Mesendoderm (in vitro differentiated cells): ENCODE data around the gene SLC39A9. TPM values are rescaled to one million over a fixed set of nuclear protein-coding genes. Genes with fewer than 3 reads are reported as not detected.

Source experiments
- DNase-seq: peaks from one replicate; pipeline ENCODE4 v3.0.0; 2013
- H2AK5ac ChIP-seq: 2 replicates; pipeline ENCODE4 v1.6.1; 2013; ENCODE audit warnings: low read length, inconsistent platforms
- H2BK120ac ChIP-seq: 2 replicates; pipeline ENCODE4 v1.6.1; 2013; ENCODE audit warnings: low read depth, mild to moderate bottlenecking, low read length, moderate library complexity, mixed read lengths
- H2BK15ac ChIP-seq: replicated peaks from 2 replicates; pipeline ENCODE4 v1.6.1; 2013; ENCODE audit warnings: low read depth, mild to moderate bottlenecking, moderate library complexity
- H2BK5ac ChIP-seq: 2 replicates; pipeline ENCODE4 v1.6.1; 2013; ENCODE audit warnings: low read length, inconsistent platforms
- H3K18ac ChIP-seq: 2 replicates; pipeline ENCODE4 v1.6.1; 2013; ENCODE audit warnings: mild to moderate bottlenecking, low read length, mixed read lengths
- H3K23ac ChIP-seq: one replicate; pipeline ENCODE4 v1.6.1; 2013; ENCODE audit warnings: low read length
- H3K27ac ChIP-seq: 2 replicates; pipeline ENCODE4 v1.5.1; 2013; ENCODE audit warnings: low read depth, mild to moderate bottlenecking, inconsistent platforms, low read length, moderate library complexity
- H3K27me3 ChIP-seq: 2 replicates; pipeline ENCODE4 v1.6.1; 2013; ENCODE audit warnings: low read length, control low read depth, mild to moderate bottlenecking, inconsistent platforms; ENCODE audit not compliant: insufficient read depth, poor library complexity
- H3K36me3 ChIP-seq: 2 replicates; pipeline ENCODE4 v1.6.1; 2013; ENCODE audit warnings: low read length, inconsistent platforms; ENCODE audit not compliant: control insufficient read depth, insufficient read depth
- H3K4ac ChIP-seq: one replicate; pipeline ENCODE4 v1.6.1; 2013; ENCODE audit warnings: low read depth, mild to moderate bottlenecking, low read length, moderate library complexity
- H3K4me1 ChIP-seq: 2 replicates; pipeline ENCODE4 v1.6.1; 2013; ENCODE audit warnings: low read depth, low read length, inconsistent platforms; ENCODE audit not compliant: control insufficient read depth
- H3K4me2 ChIP-seq: 2 replicates; pipeline ENCODE4 v1.6.1; 2013; ENCODE audit warnings: low read length
- H3K4me3 ChIP-seq: 2 replicates; pipeline ENCODE4 v1.5.1; 2013; ENCODE audit warnings: mild to moderate bottlenecking, low read length
- H3K56ac ChIP-seq: one replicate; pipeline ENCODE4 v1.6.1; 2013; ENCODE audit warnings: low read length
- H3K79me1 ChIP-seq: 2 replicates; pipeline ENCODE4 v1.6.1; 2013; ENCODE audit warnings: low read length, inconsistent platforms
- H3K79me2 ChIP-seq: 2 replicates; pipeline ENCODE4 v1.6.1; 2013; ENCODE audit warnings: mild to moderate bottlenecking, low read length; ENCODE audit not compliant: control insufficient read depth, insufficient read depth
- H3K9ac ChIP-seq: 2 replicates; pipeline ENCODE4 v1.6.1; 2013; ENCODE audit warnings: low read length, inconsistent platforms
- H4K5ac ChIP-seq: one replicate; pipeline ENCODE4 v1.6.1; 2013; ENCODE audit warnings: low read length
- H4K8ac ChIP-seq: one replicate; pipeline ENCODE4 v1.6.1; 2013; ENCODE audit warnings: low read depth, mild to moderate bottlenecking, control low read depth, low read length, moderate library complexity
- WGBS: extraction: QIAGEN DNeasy Blood & Tissue Kit; methylation state at CpG from one replicate; pipeline ENCODE4 v1.1.7; 2013; ENCODE audit warnings: low lambda C conversion rate, missing lambda C conversion rate; ENCODE audit not compliant: insufficient coverage; ENCODE audit errors: extremely low coverage; 5-methylcytosine and 5-hydroxymethylcytosine counted together
- polyA plus RNA-seq, 2 experiments: library from polyadenylated mRNA; stranded (reverse); fragments of 200-250 nt; gene quantifications; one replicate each; pipeline ENCODE4 v1.2.3, GENCODE V29; 2013

The SLC39A9 gene, protein sequence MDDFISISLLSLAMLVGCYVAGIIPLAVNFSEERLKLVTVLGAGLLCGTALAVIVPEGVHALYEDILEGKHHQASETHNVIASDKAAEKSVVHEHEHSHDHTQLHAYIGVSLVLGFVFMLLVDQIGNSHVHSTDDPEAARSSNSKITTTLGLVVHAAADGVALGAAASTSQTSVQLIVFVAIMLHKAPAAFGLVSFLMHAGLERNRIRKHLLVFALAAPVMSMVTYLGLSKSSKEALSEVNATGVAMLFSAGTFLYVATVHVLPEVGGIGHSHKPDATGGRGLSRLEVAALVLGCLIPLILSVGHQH
- 19.9 TPM for polyA plus RNA-seq (2013, experiment 1 of 2)
- 19.1 TPM for polyA plus RNA-seq (2013, experiment 2 of 2)

DNA sequence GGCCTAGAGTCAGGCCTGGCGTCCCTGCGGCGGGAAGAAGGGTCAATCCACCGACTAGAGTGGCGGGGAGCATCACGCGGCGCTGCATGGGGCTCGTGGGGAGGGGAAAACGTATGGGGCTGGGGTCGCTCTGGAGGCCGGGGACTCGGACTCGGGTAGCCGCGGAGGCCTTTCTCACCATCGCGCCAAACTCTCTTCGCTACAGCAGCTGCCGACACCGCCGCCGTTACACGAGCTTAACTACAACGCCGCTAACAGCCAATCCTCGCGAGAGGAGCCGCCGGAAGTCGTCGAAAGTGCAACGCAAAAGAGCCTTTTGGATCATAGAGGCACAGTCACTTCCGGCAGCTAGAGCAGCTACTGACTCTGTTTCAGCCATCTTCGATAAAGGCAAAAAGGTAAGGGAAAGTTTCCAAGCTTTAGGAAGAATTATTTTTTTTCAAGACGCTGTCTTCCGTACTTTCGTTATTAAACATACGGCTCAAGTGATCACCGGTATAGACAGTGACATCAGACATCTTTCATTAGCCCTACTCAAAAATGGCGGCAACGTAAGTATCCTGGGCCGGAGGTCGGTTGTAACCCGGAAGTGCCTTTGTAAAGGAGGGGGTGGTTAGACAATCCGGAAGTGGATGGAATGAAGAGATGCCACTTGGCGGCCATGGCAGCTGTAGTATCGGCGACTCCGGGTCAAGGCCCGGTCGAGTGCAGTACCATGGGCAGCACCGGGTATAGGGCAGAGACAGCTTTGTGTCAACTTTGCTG lies at the start of gene SLC39A9, which contains the start of gene ERH:
SLC39A9 (plus strand) TSS at position 640 of the 765 bp plus-strand sequence. CDS start 678 bp downstream, outside the sequence.
ERH (minus strand) TSS at position 247 of the 765 bp plus-strand sequence; CDS start at position 181, 66 bp downstream.
- WGBS = no CpG with 5 or more reads among the region's 53 CpGs
- H3K79me1 ChIP-seq = peaks cover 18% of the 10 kb centered on the region

DNA sequence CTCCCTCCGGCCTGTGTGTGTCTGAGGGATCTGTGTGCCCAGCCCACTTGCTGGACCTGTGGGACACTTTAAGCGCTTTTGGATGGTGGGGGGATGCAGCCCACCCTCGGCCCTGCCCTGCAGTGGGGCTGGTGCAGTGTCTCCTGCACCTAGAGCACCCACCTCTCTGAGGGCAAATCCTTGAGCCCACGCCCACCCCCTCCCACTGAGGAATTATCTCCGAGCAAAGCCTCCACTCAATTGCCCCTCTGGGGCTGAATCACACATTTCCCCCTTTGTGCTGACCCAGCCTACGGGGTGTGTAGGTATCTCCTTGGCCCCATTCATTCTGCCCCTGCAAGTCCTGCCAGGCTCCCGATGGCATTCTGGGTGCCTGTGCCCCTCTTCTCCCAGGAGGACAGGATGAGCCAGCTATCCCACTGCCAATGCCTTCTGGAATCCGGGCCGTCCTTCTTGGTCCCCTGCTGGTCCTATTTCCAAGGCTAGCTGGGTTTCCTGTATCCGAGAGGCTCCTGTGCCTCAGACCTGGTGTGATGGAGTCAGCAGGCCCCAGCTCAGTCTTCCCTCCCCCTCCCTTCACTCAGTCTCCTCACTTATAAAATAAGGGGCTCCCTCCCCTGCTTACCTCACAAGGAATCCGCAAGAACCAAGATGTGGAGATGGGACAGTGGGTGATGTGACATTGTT lies 49.3 kb upstream of the SLC39A9 start:
- Histone ChIP-seq H3K9ac (no peak overlapping the region), H3K36me3 (no peaks in the 10 kb centered on the region), H3K79me1 (no peaks in the 10 kb centered on the region), H3K23ac (no peak overlapping the region), H3K4me2 (no peak overlapping the region), H3K79me2 (no peaks in the 10 kb centered on the region), H3K4me1 (peaks cover 4% of the 10 kb centered on the region), H3K27ac (no peak overlapping the region), H3K4ac (no peak overlapping the region), H2BK120ac (no peak overlapping the region), H3K18ac (no peak overlapping the region), H3K56ac (no peak overlapping the region), H4K5ac (no peak overlapping the region), H3K4me3 (no peak overlapping the region), H2BK5ac (no peak overlapping the region), H4K8ac (no peak overlapping the region), H2AK5ac (no peak overlapping the region), H3K27me3 (no peaks in the 10 kb centered on the region), H2BK15ac (no peak overlapping the region)
- no CpG with 5 or more reads among the region's 11 CpGs for WGBS
- DNase-seq = peak; percentile 64

More for the DNA sequence above, at the start of gene SLC39A9, which contains the start of gene ERH:
- Histone ChIP-seq H3K27me3 (no peaks in the 10 kb centered on the region), H4K8ac (peak within 1 kb of the TSS; percentile 81), H2BK5ac (peak within 1 kb of the TSS; percentile 5), H3K4ac (peak within 1 kb of the TSS; percentile 92), H2BK15ac (no peak within 1 kb of the TSS), H3K4me3 (peak within 1 kb of the TSS; percentile 75), H2BK120ac (no peak within 1 kb of the TSS), H2AK5ac (no peak within 1 kb of the TSS), H3K18ac (peak within 1 kb of the TSS; percentile 54), H3K27ac (peak within 1 kb of the TSS; percentile 55), H3K4me2 (peak within 1 kb of the TSS; percentile 95), H3K9ac (peak within 1 kb of the TSS; percentile 87), H3K36me3 (peaks cover 2% of the 10 kb centered on the region), H4K5ac (no peak within 1 kb of the TSS), H3K56ac (peak within 1 kb of the TSS; percentile 98), H3K23ac (peak within 1 kb of the TSS; percentile 32), H3K4me1 (peaks cover 5% of the 10 kb centered on the region), H3K79me2 (peaks cover 58% of the 10 kb centered on the region)
- DNase-seq = peak; percentile 99

DNA sequence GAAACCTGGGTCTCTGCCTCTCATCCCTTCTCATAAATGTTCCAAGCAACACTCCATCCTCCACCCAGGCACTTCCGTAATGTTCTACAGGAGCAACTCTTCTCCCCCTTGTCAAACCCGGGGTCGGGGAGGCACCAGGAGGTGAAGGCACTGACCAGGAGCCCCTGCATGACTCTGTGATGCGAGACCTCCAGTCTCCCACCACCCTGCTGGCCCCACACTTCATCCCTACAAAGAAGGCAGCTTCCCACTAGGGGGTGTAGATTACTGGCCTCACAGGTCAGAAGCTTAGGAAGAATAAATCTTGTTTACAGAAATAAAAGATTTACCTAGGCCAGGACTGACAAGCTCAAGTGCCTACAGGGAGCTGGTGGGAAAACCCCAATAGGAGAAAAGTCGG lies 47.6 kb upstream of the SLC39A9 start:
- H2BK15ac ChIP-seq = no peak overlapping the region
- no peaks in the 10 kb centered on the region for H3K27me3 ChIP-seq
- no peak overlapping the region for H2BK120ac ChIP-seq
- peak; percentile 18 for DNase-seq
- H3K4me1 ChIP-seq = peaks cover 4% of the 10 kb centered on the region
- no peaks in the 10 kb centered on the region for H3K79me2 ChIP-seq
- H3K4me2 ChIP-seq = no peak overlapping the region
- no peak overlapping the region for H4K5ac ChIP-seq
- H3K79me1 ChIP-seq = no peaks in the 10 kb centered on the region
- no peak overlapping the region for H2AK5ac ChIP-seq
- H2BK5ac ChIP-seq = no peak overlapping the region
- no peak overlapping the region for H3K56ac ChIP-seq
- H3K36me3 ChIP-seq = no peaks in the 10 kb centered on the region
- no peak overlapping the region for H3K18ac ChIP-seq
- no peak overlapping the region for H3K4me3 ChIP-seq
- H4K8ac ChIP-seq = no peak overlapping the region
- no CpG with 5 or more reads among the region's 5 CpGs for WGBS
- H3K9ac ChIP-seq = no peak overlapping the region
- no peak overlapping the region for H3K4ac ChIP-seq
- no peak overlapping the region for H3K23ac ChIP-seq
- no peak overlapping the region for H3K27ac ChIP-seq

DNA sequence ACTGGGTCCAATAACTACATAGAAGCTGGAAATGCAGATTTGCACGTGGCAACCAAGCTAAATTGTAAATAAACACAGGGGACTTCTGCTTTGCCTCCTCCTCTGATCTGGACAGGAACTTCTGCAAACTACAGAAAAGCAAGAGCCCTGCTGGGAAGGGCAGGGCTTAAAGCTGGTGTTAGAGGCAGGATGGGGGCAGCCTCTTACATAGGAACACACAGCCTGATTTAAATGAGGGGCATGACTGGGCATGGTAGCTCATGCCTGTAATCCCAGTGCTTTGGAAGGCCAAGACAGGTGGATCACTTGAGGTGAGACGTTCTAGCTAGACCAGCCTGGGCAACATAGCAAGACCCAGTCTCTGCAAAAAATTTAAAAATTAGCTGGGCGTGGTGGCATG lies 47.1 kb upstream of the SLC39A9 start:
- H3K4me2 ChIP-seq = no peak overlapping the region
- no peak overlapping the region for H2AK5ac ChIP-seq
- H4K5ac ChIP-seq = no peak overlapping the region
- H2BK5ac ChIP-seq = no peak overlapping the region
- DNase-seq = no peak
- no peaks in the 10 kb centered on the region for H3K79me2 ChIP-seq
- H2BK120ac ChIP-seq = no peak overlapping the region
- H3K27ac ChIP-seq = no peak overlapping the region
- H3K4me1 ChIP-seq = peaks cover 4% of the 10 kb centered on the region
- H2BK15ac ChIP-seq = no peak overlapping the region
- no peak overlapping the region for H3K18ac ChIP-seq
- WGBS = no CpG with 5 or more reads among the region's 3 CpGs
- H3K79me1 ChIP-seq = no peaks in the 10 kb centered on the region
- H3K56ac ChIP-seq = no peak overlapping the region
- no peak overlapping the region for H3K9ac ChIP-seq
- no peak overlapping the region for H3K4ac ChIP-seq
- H3K23ac ChIP-seq = no peak overlapping the region
- no peak overlapping the region for H3K4me3 ChIP-seq
- no peak overlapping the region for H4K8ac ChIP-seq
- H3K36me3 ChIP-seq = no peaks in the 10 kb centered on the region
- H3K27me3 ChIP-seq = no peaks in the 10 kb centered on the region

DNA sequence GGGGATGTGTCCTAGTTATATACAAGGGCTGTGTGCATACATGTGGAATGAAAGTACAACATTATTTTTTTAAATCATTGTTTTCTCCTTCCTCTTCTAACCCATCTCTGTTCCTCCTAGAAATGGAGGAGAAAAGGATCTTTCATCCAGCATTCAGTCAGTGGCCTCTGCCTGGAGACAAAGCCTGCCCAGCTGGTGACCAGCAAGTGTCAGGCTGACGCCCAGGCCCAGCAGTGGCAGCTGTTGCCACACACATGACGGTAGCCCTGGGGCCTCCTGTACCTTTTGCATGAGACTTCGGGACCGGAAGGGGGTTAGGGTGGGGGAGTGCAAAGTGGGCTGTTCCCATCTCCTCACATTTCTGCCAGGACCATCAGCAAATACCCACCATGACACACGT lies 46.6 kb upstream of the SLC39A9 start:
- Histone ChIP-seq H3K4me2 (no peak overlapping the region), H3K79me1 (no peaks in the 10 kb centered on the region), H3K18ac (no peak overlapping the region), H3K9ac (no peak overlapping the region), H3K27me3 (no peaks in the 10 kb centered on the region), H3K36me3 (no peaks in the 10 kb centered on the region), H4K5ac (no peak overlapping the region), H4K8ac (no peak overlapping the region), H2AK5ac (no peak overlapping the region), H2BK5ac (no peak overlapping the region), H3K4me3 (no peak overlapping the region), H3K56ac (no peak overlapping the region), H2BK120ac (no peak overlapping the region), H3K4me1 (peaks cover 4% of the 10 kb centered on the region), H3K23ac (no peak overlapping the region), H3K27ac (no peak overlapping the region), H3K4ac (no peak overlapping the region), H3K79me2 (no peaks in the 10 kb centered on the region), H2BK15ac (no peak overlapping the region)
- WGBS = no CpG with 5 or more reads among the region's 5 CpGs
- no peak for DNase-seq
